ENCODE results near the gene TMEM259. TPM values are rescaled to one million over a fixed set of nuclear protein-coding genes. Genes with fewer than 3 reads are reported as not detected.

Gene TMEM259
- total RNA-seq, result 232 to 245 TPM (median 242 TPM) in 3 replicates

DNA sequence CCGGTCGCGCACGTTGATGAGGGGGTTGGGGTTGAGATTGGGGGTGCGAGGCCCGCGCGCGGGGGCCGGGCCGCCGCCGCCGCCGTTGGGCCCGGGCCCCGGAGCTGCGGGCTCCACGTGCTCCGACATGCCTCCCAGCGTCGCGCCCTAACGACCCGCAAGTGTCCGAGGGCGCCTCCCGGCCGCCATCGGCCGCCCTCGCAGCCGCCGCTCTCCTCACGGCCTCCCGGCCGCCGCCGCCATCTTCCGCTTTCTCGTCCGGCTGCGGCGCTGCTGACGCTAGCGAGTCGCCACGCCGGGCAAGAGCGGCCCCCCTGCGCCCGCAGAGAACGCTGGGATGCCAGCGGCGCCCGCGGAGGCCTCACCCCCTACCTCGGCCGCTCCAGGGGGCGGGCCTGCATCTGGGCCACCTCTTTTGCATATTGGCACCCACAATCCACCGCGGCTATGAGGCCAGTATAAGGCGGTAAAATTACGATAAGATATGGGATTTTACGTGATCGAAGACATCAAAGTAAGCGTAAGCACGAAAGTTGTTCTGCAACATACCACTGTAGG, at the start of gene TMEM259:
TSS of gene TMEM259 (minus strand) at position 256 of the 558 bp plus-strand sequence. CDS start at position 129, 127 bp downstream.
- H3K36me3 Mint-ChIP-seq, result no peaks in the 10 kb centered on the region
- peak within 1 kb of the TSS; percentile 100 for H3K27ac Mint-ChIP-seq
- H3K9me3 Mint-ChIP-seq, result no peaks in the 10 kb centered on the region
- H3K4me1 Mint-ChIP-seq, result peaks cover 27% of the 10 kb centered on the region
- DNase-seq (ENCODE audit: low spot score in 2 of 2, unreplicated experiment in 2 of 2), result peak; percentile 96 to 98
- peak within 1 kb of the TSS; percentile 88 for H3K4me3 Mint-ChIP-seq
- peaks cover 2% of the 10 kb centered on the region for H3K27me3 Mint-ChIP-seq (ENCODE audit: low read depth)
- TF ChIP-seq, protein P1, sequence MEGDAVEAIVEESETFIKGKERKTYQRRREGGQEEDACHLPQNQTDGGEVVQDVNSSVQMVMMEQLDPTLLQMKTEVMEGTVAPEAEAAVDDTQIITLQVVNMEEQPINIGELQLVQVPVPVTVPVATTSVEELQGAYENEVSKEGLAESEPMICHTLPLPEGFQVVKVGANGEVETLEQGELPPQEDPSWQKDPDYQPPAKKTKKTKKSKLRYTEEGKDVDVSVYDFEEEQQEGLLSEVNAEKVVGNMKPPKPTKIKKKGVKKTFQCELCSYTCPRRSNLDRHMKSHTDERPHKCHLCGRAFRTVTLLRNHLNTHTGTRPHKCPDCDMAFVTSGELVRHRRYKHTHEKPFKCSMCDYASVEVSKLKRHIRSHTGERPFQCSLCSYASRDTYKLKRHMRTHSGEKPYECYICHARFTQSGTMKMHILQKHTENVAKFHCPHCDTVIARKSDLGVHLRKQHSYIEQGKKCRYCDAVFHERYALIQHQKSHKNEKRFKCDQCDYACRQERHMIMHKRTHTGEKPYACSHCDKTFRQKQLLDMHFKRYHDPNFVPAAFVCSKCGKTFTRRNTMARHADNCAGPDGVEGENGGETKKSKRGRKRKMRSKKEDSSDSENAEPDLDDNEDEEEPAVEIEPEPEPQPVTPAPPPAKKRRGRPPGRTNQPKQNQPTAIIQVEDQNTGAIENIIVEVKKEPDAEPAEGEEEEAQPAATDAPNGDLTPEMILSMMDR (IDR thresholded peaks at IDR 0.05; ENCODE audit: unreplicated experiment), result no peak

GRCh38 chr19:1070576-1070930, 49.6 kb upstream of the TMEM259 start:
- H3K27ac Mint-ChIP-seq, result no peak overlapping the region
- DNase-seq (ENCODE audit: low spot score in 2 of 2, unreplicated experiment in 2 of 2), result no peak
- H3K27me3 Mint-ChIP-seq (ENCODE audit: low read depth), result peaks cover 46% of the 10 kb centered on the region
- peaks cover 12% of the 10 kb centered on the region for H3K4me1 Mint-ChIP-seq
- H3K36me3 Mint-ChIP-seq, result no peaks in the 10 kb centered on the region
- no peaks in the 10 kb centered on the region for H3K9me3 Mint-ChIP-seq
- H3K4me3 Mint-ChIP-seq, result no peak overlapping the region
- TF ChIP-seq, protein P1 (IDR thresholded peaks at IDR 0.05; ENCODE audit: unreplicated experiment), result no peak

DNA sequence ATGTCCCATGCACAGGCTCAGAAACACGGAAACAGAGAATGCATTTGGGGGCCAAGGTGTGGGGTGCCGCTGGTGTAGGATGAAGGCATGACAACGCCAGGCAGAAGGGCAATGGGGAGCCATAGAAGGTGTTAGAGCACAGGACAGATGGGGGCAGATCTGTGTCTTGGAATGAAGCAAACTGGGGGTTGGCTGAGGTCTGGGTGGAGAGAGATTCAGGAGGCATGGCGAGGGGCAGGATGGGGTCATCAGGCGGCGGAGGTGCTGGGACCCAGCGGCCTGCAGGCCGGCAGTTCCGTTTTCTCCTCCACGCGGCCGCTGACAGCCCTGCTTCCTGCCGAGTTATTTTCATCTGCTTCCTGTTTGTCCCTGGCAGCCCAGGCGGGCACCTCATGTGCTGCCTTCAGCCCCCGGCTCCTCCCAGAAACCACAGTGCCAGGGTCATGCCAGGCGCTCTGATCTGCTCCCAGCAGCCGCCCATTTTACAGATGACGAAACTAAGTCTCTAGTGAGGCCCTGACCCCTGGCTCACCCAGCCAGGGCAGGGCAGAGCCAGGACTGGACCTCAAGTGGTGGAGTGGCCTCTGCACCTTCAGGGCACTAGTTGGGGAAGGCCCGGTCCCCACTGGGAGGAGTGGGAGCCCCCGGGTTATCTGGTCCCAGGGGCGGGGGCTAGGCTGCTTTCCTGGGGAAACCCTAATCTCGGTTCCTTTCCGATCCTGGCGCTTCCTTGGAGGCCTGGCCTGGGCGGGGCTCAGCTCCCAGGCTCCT, 48.3 kb upstream of the TMEM259 start:
- no peak overlapping the region for H3K27ac Mint-ChIP-seq
- H3K9me3 Mint-ChIP-seq, result no peaks in the 10 kb centered on the region
- peaks cover 18% of the 10 kb centered on the region for H3K4me1 Mint-ChIP-seq
- TF ChIP-seq, protein P1 (IDR thresholded peaks at IDR 0.05; ENCODE audit: unreplicated experiment), result no peak
- DNase-seq (ENCODE audit: low spot score in 2 of 2, unreplicated experiment in 2 of 2), result no peak
- peaks cover 52% of the 10 kb centered on the region for H3K27me3 Mint-ChIP-seq (ENCODE audit: low read depth)
- H3K36me3 Mint-ChIP-seq, result no peaks in the 10 kb centered on the region
- peak overlapping the region; percentile 40 for H3K4me3 Mint-ChIP-seq

GRCh38 chr19:1068009-1069001, 47.4 kb upstream of the TMEM259 start:
- H3K27me3 Mint-ChIP-seq (ENCODE audit: low read depth), result peaks cover 52% of the 10 kb centered on the region
- DNase-seq (ENCODE audit: low spot score in 2 of 2, unreplicated experiment in 2 of 2), result no peak

More at GRCh38 chr19:1068009-1069001, 47.4 kb upstream of the TMEM259 start:
- TF ChIP-seq, protein P1 (IDR thresholded peaks at IDR 0.05; ENCODE audit: unreplicated experiment), result no peak
- no peak overlapping the region for H3K27ac Mint-ChIP-seq
- peak overlapping the region; percentile 40 for H3K4me3 Mint-ChIP-seq
- no peaks in the 10 kb centered on the region for H3K36me3 Mint-ChIP-seq
- H3K4me1 Mint-ChIP-seq, result peaks cover 18% of the 10 kb centered on the region
- no peaks in the 10 kb centered on the region for H3K9me3 Mint-ChIP-seq

Data from mesothelial cell of epicardium (in vitro differentiated cells).